Measurements from ENCODE around the gene UTS2B.

The UTS2B gene

GRCh38 chr3:191221638-191222037, 108.7 kb downstream of the UTS2B start:
- ATAC-seq: no peak
- peaks cover 6% of the 10 kb centered on the region for H3K9me3 Mint-ChIP-seq
- no peak for DNase-seq (ENCODE audit: low spot score in 2 of 2)
- H3K36me3 Mint-ChIP-seq: no peaks in the 10 kb centered on the region
- no peaks in the 10 kb centered on the region for H3K4me1 Mint-ChIP-seq
- no peak overlapping the region for H3K27ac Mint-ChIP-seq
- no peak overlapping the region for H3K4me3 Mint-ChIP-seq

- no peak overlapping the region for H3K4me3 Mint-ChIP-seq
- no peaks in the 10 kb centered on the region for H3K36me3 Mint-ChIP-seq
- no peak overlapping the region for H3K27ac Mint-ChIP-seq
- H3K9me3 Mint-ChIP-seq: peaks cover 6% of the 10 kb centered on the region
- ATAC-seq (no peak), DNase-seq (ENCODE audit: low spot score in 2 of 2) (no peak)
- H3K4me1 Mint-ChIP-seq: no peaks in the 10 kb centered on the region
Measured at GRCh38 chr3:191220908-191221307, 109.4 kb downstream of the UTS2B start.

GRCh38 chr3:191217301-191217700, 113.0 kb downstream of the UTS2B start:
- H3K36me3 Mint-ChIP-seq: no peaks in the 10 kb centered on the region
- no peak for DNase-seq (ENCODE audit: low spot score in 2 of 2)
- H3K27ac Mint-ChIP-seq: no peak overlapping the region
- no peak overlapping the region for H3K4me3 Mint-ChIP-seq
- H3K9me3 Mint-ChIP-seq: peaks cover 9% of the 10 kb centered on the region
- no peak for ATAC-seq
- H3K4me1 Mint-ChIP-seq: no peaks in the 10 kb centered on the region

Measured in stimulated activated effector memory CD8-positive, alpha-beta T cell treated with anti-CD3 and anti-CD28 coated beads, Interleukin-12 subunit alpha, Interleukin-12 subunit beta, amount 100 ng/mL, for 72 hours (primary cell).